Spleen (tissue), 7 donors: ENCODE results near the gene CAND2.

ENCODE experiments used
- CTCF ChIP-seq, 11 experiments: fragments of 200-600 bp in 7 of 11; fragments of 450-650 bp in 4 of 11; sonication (generic) in 4 of 11; IDR thresholded peaks in 8 of 11; conservative IDR thresholded peaks in 3 of 11; 1 replicate in 7 of 11; 2 replicates in 4 of 11; pipeline versions ENCODE4 v1.4.0 to v1.8.0; 2016 to 2021; ENCODE audit warnings: antibody characterized with exemption in 11 of 11, inconsistent platforms in 4 of 11, mild to moderate bottlenecking in 1 of 11
- POLR2A ChIP-seq, 3 donors: fragments of 450-650 bp; IDR thresholded peaks; one replicate each; pipeline ENCODE4 v1.5.1; 2017; ENCODE audit warnings: antibody characterized with exemption in 3 of 3, mild to moderate bottlenecking in 1 of 3
- POLR2AphosphoS5 ChIP-seq, 3 donors: sonication (generic); formaldehyde crosslinking; IDR thresholded peaks; one replicate each; pipeline ENCODE4 v1.5.1; 2017; ENCODE audit warnings: antibody characterized with exemption in 3 of 3
- donor health status: DM: no; HTN: no; CAD: no; lungs with moderate emphysema.
- donor health status: DM: no; HTN: no; CAD: no.
- donor health status: DM: no; HTN: no; CAD: no.

GRCh38 chr3:12868039-12869034 lies 71.9 kb downstream of the CAND2 start:
- peak; percentile 48 to 93 (median 91) for TF ChIP-seq CTCF (IDR thresholded peaks at IDR 0.05 in 8 of 11, conservative IDR thresholded peaks at IDR 0.05 in 3 of 11)
- TF ChIP-seq POLR2A (IDR thresholded peaks at IDR 0.05): no peak
- TF ChIP-seq POLR2AphosphoS5 (IDR thresholded peaks at IDR 0.05): peak in 2 of 3 donors; percentile 58 to 68
